NCI-H2227 treated with DMSO at 0.1 percent for 48 hours (cell line): ENCODE results near the gene ABCC3.
A peak's percentile ranks its signal among the peaks of the same experiment; 100 is the strongest.
"Not testable (repeated sequence)": the region's sequence is repeated elsewhere in the genome, so short reads cannot be mapped to it uniquely, and the experiment has no call there.

ENCODE experiments used
- DNase-seq: peaks from one replicate; lab custom pipeline; 2025; lab: John Stamatoyannopoulos, UW

ABCC3 gene

DNA sequence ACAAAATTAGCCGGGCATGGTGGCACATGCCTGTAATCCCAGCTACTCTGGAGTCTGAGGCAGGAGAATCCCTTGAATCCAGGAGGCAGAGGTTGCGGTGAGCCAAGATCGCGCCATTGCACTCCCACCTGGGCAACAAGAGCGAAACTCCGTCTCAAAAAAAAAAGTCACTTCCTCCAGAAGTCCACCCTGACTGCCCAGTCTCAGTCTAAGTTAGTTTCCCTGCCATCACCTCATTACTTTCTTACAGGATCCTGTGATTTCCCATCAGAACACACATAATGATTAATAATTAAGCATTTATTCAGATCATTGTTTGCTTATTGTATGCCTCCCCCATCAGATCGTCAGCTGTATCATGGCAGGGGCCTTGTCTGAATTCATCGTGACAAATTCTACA lies 31.6 kb downstream of the ABCC3 start:
- DNase-seq = no peak

DNA sequence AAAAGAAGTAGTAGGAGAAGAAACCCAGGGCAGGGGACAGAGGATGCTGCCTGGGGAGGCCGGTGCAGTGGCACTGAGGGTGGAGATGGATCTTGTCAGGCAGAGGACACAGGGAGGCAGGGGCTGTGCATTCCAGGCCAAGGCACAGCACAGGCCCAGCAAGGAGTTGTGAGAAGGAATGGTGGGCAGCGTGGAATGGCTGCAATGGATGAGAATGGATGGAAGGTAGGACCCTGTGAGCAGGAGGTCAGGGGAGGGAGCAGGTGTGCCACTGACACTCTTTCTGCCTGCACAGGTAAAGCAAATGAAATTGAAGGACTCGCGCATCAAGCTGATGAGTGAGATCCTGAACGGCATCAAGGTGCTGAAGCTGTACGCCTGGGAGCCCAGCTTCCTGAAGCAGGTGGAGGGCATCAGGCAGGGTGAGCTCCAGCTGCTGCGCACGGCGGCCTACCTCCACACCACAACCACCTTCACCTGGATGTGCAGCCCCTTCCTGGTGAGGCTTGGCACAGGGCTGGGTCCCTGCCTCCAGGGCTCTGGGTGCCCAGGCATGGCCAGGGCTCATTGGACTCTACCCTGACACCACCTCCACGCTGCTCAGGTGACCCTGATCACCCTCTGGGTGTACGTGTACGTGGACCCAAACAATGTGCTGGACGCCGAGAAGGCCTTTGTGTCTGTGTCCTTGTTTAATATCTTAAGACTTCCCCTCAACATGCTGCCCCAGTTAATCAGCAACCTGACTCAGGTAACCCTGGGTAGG lies 32.8 kb downstream of the ABCC3 start:
- DNase-seq = no peak

DNA sequence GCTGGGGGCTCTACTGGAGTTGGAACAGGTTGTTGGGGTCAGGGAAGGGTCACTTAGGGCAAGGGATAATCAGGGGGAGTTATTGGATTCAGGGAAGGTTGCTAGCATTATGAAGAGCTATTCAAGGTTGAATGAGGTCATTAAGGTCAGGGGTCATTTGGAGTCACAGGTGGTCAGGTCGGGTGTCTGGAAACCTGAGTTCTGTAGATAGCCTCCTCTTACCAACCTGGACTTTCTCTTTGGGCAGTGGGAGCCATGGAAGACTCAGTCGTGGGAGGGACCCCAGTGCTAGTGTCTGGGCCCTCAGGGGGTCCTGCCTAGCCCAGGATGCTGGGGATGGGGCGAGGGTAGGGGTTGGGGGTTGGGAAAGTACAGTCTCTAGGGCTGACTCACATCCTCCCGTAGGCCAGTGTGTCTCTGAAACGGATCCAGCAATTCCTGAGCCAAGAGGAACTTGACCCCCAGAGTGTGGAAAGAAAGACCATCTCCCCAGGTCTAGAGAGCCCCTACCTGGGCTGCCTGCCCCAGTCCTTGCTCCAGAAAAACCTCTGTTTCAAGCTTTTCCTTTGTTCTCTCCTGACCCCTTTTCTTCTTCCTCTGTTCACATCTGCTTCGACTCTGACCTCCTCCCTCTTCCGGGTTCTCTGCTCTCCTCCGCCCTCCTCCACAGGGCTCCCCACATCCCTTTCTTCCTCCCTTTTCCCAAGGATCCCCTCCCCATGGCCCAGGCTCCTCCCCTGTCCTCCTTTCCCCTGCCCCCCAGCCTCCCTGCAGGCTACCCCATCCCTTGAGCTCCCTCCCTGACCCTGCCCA lies 33.5 kb downstream of the ABCC3 start:
- no peak for DNase-seq

DNA sequence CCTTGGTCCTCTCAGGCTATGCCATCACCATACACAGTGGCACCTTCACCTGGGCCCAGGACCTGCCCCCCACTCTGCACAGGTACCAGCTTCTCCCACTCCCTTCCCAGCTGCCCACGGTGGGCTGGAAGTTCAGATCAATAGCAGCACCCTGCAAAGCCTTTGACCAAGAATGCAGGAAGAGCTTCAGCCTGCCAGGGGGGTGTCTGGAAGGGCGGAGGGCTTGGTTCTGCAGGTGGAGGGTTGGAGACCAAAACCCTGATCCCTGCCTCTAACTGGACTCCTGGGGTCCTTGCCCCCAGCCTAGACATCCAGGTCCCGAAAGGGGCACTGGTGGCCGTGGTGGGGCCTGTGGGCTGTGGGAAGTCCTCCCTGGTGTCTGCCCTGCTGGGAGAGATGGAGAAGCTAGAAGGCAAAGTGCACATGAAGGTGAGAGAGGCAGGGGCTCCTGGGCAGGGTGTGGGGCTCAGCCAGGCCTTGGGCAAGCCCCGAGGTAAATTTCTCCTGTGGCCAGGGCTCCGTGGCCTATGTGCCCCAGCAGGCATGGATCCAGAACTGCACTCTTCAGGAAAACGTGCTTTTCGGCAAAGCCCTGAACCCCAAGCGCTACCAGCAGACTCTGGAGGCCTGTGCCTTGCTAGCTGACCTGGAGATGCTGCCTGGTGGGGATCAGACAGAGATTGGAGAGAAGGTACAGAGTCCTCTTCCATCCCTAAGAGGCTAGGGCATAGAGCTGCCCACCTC lies 34.3 kb downstream of the ABCC3 start:
- DNase-seq = no peak

DNA sequence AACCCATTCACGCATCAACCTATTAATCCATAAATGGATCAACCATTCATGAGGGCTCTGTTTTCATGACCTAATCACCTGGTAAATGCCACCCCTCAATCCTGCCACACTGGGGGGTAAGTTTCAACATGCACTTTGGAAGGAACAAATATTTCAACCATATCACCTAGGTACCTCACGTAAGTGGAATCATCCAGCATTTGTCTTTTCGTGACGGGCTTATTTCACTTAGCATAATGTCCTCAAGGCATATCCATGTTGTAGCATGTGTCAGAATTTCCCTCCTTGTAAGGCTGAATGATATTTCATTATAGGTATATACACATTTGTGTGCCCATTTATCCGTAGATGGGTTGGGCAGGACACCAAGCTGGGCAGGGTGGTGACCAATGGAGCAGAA lies 37.4 kb downstream of the ABCC3 start:
- no peak for DNase-seq

DNA sequence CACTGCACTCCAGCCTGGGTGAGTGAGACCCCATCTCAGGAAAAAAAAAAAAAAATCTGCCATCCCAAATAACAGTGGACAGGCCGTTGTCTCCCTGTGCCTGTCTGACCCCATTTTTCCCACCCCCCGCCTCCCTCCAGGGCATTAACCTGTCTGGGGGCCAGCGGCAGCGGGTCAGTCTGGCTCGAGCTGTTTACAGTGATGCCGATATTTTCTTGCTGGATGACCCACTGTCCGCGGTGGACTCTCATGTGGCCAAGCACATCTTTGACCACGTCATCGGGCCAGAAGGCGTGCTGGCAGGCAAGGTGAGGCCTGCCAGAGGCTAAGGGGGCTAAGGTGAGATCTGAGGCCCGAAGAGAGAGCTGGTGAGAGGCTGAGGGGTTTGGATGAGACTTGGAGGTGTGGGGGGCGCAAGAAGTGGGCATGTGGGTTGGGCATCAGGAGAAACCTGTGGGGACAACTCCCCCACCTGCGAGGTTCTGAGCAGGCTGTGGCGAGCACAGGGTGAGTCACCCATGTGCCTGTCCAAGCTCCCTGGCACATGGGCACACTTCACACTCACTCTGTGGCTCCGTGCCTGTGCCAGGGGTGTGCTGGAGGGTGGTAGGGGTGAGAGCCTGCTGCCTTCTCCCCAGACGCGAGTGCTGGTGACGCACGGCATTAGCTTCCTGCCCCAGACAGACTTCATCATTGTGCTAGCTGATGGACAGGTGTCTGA lies 38.3 kb downstream of the ABCC3 start:
- DNase-seq = no peak

DNA sequence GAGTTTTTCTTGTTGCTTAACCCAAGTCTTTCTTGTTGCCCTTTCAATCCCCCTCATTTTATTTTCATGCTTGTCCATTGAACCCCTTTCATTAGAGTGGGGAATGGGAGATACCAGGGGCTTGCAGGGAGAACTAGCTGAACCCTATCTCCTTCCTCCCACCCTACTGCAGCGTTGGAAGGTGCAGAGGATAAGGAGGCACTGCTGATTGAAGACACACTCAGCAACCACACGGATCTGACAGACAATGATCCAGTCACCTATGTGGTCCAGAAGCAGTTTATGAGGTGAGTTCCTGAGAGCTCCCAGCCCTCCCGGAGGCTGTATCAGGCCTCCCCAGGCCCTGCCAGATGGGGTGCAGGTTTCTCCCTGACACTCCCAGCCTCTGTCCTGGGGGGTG lies 40.5 kb downstream of the ABCC3 start:
- no peak for DNase-seq

DNA sequence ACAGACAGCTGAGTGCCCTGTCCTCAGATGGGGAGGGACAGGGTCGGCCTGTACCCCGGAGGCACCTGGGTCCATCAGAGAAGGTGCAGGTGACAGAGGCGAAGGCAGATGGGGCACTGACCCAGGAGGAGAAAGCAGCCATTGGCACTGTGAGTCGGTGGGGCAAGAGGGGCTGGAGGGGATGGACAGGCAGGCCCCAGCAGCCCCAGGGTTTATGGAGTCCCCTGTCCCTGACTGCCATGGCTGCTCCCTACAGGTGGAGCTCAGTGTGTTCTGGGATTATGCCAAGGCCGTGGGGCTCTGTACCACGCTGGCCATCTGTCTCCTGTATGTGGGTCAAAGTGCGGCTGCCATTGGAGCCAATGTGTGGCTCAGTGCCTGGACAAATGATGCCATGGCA lies 40.9 kb downstream of the ABCC3 start:
- no peak for DNase-seq

DNA sequence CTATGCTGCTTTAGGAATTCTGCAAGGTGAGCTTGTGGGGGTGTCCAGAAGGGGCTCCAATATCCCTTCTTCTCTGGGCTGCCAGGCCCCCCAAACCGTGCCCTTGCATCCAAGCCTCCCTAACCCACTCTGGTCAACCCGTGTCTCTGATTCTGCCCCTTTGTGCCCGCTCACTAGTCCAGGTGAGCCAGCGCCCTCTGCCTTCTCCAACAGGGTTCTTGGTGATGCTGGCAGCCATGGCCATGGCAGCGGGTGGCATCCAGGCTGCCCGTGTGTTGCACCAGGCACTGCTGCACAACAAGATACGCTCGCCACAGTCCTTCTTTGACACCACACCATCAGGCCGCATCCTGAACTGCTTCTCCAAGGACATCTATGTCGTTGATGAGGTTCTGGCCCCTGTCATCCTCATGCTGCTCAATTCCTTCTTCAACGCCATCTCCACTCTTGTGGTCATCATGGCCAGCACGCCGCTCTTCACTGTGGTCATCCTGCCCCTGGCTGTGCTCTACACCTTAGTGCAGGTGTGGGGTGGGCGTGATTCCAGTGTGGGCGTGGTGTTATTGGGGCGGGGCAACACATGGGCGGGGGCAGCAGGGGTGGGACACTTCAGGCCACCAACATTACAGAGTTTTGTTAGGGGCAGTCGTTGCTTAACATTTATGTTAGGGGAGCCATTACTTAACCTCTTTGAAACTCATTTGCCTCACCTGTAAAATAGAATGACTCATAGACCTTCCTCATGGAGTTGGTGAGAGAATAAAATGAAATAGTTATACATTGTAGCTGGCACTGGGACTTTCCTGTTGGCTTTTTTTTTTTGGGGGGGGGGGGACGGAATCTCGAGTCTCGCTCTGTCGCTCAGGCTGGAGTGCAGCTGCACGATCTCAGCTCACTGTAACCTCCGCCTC lies 41.6 kb downstream of the ABCC3 start:
- no peak for DNase-seq

DNA sequence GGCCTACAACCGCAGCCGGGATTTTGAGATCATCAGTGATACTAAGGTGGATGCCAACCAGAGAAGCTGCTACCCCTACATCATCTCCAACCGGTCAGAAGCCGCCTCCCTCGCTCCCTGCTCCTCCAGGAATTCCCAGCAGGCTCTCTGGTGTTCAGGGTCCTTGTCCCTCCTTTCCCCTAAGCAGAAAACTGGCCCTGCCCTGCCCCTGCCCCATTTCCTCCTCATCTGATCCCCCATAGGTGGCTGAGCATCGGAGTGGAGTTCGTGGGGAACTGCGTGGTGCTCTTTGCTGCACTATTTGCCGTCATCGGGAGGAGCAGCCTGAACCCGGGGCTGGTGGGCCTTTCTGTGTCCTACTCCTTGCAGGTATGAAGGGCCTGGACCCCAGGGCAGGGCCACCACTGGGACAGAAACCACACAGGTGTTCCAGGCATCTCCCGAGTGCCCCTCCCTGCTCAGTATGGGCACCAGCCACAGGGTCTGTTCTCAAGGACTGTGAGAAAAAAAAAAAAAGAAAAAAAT lies 43.2 kb downstream of the ABCC3 start:
- DNase-seq = no peak

DNA sequence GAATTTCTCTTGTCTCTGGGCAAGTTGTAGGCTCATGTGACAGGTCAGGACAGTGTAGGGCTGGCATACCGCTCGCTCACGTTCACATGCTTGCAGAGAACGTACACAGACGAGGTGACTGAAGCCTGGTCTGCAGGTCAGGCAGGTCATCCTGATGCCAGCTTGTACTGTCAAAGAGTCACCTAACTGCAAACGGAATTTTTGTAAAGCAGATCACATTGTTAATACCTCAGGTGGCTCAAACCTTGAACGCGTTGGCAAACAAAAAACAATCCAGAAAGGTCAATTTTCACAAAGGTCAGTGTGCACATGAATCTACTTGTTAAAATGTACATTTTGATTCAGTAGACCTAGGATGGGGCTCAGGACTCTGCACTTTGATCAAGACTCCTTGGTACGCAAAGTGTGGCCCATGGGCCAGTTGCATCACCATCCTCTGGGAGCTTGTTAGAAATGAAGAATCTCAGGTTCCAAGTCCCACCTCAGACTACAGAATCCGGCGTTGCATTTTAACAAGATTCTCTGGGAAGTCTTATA lies 44.4 kb downstream of the ABCC3 start:
- DNase-seq = no peak

DNA sequence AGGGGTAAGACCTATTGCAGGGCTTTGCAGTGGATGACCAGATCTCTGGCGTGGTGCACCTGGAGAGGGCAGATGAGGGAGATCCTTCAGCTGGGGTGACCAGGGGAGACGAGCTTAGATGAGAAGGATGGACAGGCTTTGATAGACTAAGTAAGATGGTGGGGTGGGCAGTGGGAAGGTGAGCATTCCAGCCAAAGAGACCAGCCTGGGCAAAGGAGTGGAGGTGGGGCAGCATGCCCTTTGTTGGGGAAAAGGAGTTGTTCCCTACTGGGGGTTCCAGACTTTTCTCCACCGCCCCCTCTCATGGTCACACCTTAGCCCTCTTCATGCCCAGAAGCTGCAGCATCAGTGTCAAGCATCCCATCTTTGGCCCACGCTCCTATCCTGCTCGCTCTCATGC lies 45.4 kb downstream of the ABCC3 start:
- no peak for DNase-seq

DNA sequence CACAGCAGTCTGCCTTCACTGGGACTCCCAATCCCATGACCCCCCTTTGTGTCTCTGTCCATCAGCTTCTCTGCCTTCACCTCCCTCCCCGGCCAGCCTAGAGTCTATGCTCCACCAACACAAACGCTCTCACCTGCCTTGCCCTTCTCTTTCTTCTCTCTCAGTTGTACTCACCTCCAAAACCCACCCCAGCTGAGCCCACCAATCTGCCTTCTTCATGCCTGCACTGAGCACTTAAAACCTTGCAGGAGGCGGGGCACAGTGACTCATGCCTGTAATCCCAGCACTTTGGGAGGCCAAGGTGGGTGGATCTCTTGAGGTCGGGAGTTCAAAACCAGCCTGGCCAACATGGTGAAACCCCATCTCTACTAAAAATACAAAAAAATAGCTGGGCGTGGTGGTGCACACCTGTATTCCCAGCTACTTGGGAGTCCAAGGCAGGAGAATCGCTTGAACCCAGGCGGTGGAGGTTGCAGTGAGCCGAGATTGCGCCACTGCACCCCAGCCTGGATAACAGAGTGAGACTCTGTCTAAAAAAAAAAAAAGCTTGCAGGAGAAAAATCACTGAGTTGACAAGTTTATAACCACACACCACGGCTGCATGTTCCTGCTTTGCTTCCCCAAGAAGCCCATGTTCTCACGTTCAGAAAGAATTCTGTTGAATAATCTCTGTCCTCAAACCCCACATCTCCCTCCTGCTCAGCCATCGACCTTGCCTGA lies 46.0 kb downstream of the ABCC3 start:
- DNase-seq = not testable (repeated sequence)

DNA sequence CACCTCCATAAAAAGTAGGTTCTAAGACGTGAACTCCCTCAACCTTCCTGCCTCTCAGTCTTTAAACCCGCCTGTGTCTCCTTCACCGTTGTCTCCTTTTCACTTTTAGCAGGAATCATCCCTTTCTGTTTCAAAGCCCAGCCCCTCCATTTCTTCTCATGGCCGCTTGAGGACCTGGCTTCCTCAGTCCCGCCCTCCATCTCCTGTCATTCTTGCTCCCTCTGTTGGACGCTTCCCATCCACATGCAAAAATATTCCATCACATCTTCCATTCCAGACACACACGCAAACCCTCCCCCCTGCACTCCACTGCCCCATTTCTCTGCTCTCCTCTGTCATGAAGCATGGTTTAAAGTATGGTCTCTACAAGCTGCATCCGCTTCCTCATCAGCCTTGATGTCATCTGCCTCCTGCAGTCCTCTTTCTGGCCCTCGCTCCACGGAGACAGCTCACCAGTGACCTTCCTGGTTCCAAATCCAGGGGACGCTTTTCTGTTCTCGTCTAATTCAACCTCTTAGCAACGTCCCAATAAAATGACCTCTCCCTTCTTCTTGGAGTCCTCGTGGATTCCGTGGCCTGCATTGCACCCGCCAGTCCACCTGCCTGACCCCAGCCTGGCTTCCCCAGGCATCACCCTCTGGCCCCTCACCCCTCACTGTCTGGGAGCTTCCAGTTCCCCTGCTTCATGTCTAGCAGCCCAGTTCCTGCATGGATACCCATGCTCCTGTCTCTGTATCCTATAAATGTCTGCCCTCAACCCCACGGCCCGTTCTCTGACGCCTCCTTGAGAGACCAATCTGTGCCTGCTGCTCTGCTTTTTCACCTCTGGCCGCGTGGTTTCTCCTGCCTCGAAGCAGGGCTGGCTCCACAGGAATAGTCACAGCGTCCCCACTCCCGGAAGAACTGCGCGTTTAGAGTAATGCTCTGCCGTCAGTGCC lies 46.9 kb downstream of the ABCC3 start:
- DNase-seq = peak; percentile 78

DNA sequence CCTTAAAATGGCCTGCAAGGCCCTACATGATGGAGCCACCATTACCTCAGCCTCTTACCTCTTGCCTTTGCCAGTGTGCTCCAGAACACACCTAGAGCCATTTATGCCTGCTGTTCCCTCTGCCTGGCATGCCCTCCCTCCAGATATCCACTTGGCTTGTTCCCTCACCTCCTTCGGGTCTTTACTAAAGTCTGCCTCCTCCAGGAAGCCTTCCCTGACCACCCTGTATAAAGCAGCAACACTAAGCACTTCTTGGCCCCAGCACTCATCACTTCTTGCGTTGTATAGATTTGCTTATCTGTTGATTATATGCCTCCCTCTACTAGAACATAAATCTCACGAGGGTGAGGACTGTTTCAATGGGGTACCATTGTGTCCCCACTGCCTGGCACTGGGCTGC lies 47.8 kb downstream of the ABCC3 start:
- DNase-seq = no peak

DNA sequence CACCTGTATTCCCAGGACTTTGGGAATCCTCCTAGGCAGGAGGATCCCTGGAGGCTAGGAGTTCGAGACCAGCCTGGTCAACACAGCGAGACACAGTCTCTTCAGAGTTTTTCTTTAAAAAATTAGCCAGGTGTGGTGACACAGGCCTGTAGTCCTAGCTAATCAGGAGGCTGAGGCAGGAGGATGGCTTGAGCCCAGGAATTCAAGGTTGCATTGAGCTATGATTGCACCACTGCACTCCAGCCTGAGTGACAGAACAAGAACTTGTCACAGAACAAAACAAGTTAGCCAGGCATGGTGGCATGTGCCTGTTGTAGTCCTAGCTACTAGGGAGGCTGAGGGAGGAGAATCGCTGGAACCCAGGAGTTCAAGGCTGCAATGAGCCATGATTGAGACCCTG lies 48.3 kb downstream of the ABCC3 start:
- no peak for DNase-seq

DNA sequence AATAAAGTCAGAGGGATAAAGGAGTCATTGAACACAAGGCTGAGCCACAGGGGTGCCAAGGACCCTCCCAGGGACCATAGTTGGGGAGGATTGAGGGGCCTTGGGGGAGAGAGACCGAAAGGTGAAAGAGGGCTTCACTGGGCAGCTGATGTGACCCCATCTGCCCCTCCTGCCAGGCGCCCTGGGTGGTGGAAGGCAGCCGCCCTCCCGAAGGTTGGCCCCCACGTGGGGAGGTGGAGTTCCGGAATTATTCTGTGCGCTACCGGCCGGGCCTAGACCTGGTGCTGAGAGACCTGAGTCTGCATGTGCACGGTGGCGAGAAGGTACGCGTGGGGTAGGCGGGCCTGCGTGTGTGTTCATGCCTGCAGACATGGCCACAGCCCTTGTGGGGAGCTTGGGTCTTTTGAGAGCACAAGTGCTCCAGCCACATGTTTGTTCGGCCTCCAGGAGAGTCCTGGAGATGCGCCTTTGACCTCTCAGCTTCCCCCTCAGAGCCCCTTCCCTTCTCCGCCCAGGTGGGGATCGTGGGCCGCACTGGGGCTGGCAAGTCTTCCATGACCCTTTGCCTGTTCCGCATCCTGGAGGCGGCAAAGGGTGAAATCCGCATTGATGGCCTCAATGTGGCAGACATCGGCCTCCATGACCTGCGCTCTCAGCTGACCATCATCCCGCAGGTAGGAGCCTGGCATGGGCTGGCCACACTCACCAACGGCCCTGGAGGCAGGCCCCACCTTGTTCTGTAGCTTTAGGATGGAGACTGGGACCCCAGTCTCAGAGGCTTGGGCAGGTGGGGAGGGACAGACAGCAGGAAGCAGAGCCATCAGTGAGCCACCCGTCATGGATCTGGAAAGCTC lies 49.0 kb downstream of the ABCC3 start:
- DNase-seq = no peak

DNA sequence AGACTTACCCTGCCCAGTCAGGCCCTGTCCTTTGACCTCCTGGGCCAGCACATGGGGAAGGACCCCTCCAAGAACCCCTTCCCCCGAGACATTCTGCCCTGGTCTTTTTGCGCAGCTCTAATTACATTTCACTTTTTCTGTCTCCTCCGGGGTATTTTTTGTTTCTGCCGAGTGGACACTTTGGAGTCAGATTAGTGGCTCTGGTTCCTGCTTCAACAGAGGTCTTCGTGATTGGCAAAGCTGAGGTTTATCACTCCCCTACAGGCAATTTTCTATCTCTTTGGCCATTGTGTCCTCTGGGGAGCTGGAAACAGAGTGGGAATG lies 49.6 kb downstream of the ABCC3 start:
- DNase-seq = no peak
